Measurements from ENCODE around the gene DNAJC17. TPM values are rescaled to one million over a fixed set of nuclear protein-coding genes. Genes with fewer than 3 reads are reported as not detected.

The DNAJC17 gene
- polyA plus RNA-seq, 3 donors = 38.5 to 43.7 (median 38.7) TPM

DNA sequence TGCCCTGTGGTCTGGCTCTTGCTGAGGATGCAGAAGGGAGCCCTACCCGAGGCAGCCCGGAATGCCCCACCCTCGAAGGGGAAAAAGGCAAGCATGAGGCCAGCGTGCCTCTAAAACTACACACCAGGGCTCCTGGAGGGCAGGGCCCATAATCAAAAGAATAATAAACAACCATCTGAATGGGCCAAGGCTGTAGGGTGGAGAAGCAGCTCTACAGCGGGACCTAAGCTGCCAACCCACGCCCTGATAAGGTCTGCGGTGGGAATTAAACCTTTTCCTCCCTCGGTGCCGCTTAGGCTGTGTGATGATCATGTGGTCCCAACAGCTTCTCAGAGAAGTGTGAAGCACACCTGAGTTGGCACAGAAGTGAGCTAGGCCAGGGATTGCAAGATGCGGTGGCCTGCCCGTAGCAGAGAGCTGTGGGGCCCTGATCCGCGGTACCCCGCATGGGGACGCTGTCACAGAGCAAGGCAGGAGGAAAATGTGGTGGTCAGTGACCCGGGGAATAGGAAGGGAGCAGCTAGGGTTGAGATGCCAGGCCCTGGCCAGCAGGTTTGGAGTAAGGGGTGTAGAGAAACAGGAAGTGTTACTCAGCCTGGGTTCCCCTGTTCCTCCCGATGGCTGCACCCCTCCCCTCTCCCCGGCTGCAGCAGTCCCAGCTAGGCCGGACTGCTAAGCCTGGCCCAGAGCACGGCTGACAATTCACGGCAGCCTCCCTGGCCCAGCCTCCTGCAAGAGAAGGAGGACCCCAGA, 38.6 kb downstream of the DNAJC17 start:
- DNase-seq = no peak

DNA sequence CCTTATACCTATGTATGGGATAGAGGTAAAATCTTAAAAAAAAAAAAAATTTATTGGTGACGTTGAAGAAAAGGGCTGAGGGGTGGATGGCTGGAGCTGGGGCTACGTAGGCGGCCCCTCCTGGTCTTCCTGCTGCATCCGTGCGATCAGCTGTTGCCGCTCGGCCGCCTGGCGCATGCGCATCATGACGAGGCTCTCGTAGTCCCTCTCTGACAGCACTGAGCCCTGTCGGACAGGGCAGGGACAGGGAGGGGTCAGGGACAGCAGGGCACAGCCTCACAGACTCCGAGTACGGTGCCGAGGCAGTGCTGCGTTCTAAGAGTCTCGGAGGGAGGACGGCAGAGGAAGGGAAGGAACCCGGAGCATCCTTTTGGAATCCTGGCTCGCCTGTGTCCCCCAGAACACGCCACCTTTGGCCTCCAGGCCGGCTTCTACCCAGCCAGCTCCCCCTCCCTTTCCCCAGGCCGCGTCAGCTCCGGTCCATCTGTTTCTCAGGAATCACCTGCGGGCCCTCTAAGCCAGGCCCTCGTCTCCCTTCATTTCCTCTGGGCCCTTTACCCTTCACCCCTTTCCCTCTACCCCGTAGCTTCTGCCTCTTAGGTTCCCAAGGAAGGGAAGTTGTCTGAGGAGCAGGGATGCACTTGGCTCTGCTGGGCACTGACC, 39.3 kb downstream of the DNAJC17 start:
- no peak for DNase-seq

DNA sequence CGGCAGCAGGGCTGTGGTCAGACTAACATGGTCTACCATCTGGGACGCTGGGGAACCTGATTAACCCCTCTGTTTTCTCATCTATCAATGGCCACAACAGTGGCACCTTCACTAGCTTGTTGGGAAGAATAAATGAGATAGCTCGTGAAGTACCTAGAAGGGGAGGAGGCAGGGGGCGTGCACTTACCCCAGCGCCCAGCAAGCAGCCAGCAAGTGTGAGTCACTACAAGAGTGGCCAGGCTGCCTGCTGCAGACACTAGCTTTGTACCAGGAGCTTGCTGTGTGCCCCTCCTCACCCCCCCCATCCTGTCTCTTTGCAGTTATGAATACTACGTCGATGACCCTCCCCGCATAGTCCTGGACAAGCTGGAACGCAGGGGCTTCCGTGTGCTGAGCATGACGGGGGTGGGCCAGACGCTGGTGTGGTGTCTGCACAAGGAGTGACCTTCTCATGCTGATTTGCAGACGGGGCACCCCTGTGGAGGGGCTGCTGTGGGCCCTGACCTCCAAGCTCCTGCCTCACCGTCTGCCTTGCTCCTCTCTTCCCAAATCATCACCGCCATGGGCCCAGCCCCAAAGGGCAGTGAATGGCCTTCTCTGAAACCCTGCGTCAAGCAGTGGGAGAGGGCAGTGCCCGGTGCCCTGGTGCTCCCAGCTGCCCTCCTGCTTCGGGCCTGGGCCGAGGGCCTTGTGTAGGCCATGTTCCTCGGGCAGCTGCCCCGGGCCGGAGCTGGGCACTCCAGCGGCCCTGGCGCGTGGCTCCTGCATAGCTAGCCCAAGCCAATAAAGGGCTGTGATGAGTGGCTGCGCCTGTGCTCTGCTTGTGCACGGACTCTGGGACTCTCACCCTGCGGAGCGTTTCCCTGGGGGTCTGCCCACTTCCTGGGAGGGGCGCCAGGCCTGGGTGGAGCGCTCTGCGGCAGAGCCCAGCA, 40.1 kb downstream of the DNAJC17 start:
- DNase-seq = no peak

DNA sequence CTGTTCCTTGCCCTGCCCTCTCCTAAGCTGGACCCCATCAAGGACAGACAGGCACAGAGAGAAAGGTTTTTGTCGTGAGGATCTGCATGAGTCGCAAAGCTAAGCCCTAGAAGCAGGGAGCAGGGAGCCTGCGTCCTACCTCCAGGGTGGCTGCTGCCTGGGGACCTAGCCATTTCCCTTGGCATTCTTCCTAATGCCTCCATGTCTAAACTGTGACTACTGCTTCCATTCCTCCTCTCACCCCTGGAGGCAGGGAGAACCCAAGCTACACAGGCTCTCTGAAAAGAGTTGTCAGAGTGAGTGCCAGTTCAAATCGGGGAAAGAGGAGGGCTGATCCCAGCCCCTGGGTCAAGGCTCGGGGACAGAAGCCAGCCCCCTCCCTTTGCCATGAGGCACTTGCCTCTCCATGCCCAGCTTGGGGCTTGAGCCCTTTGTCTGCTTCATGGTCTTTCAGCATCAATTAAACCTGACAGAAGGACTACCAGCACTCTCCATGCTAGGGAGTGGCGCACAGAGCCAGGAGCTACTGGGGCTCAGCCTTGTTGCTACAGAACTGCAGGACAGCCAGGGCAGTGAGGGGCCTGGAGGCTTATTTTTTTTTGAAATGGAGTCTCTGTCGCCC, 41.0 kb downstream of the DNAJC17 start:
- no peak for DNase-seq

DNA sequence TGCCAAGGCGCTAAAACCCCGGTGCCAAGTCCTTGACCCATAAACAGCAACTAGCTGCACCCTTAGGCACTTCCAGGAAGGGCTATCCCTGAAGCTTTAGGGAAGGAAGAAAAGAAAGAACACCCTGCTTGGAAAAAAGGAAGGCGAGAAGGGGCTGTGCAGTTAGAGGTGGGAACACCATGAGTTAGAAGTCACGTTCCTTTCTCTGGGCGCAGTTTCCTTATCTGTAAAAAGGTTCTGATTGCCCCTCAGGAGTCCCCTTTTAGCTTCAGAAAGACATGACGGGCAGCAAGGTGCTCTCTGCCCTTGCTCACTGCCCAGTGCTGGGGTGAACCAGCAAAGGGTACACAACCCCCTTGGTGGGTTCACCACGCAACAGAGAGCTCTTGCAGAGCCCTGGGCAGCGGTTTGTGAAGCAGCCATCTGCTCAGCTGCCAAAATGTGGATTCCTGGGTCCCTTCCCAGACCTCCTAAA, 42.6 kb downstream of the DNAJC17 start:
- DNase-seq = no peak

DNA sequence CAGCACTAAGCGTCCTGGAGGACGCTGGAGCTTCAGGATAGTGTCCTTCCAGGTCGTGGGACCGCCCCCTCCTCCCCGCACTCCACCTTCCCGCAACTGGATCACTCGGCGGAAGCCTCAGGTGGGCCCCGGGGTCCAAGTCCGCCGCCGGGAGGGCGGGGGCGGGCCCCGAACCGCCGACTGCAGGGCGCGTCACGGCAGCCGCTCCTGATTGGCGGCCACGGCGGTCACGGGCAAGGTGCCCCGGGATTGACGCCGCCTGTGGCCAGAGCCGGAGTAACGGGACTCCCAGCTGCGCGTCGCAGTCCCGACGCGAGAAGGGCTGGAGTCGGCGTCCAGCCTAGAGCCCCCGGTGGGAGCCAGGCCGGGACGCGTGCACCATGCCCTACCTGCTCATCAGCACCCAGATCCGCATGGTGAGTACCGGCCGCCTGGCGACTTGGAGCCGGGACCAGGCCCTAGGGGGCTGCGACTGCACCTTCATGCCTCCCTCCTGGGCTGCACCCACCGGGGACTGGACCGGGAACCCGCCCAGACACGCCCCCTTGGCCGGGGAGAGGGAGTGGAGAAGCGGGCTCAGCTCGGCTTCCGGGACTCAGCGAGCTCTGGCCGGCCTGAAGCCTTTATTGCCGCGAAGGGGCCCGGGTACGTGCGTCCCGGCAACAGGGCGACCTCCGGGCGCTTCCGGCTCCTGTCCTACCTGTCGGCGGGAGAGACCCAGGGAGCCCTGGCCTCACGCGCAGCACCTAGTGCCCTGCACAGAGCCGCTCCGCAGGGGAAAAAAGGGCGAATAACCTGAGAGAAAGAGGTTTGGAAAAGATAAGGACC, 43.3 kb downstream of the DNAJC17 start, which contains the start of gene GCHFR:
Gene GCHFR (plus strand): TSS at position 268 of the 828 bp plus-strand sequence. CDS start 113 bp downstream, at position 381.
- peak; percentile 77 for DNase-seq

DNA sequence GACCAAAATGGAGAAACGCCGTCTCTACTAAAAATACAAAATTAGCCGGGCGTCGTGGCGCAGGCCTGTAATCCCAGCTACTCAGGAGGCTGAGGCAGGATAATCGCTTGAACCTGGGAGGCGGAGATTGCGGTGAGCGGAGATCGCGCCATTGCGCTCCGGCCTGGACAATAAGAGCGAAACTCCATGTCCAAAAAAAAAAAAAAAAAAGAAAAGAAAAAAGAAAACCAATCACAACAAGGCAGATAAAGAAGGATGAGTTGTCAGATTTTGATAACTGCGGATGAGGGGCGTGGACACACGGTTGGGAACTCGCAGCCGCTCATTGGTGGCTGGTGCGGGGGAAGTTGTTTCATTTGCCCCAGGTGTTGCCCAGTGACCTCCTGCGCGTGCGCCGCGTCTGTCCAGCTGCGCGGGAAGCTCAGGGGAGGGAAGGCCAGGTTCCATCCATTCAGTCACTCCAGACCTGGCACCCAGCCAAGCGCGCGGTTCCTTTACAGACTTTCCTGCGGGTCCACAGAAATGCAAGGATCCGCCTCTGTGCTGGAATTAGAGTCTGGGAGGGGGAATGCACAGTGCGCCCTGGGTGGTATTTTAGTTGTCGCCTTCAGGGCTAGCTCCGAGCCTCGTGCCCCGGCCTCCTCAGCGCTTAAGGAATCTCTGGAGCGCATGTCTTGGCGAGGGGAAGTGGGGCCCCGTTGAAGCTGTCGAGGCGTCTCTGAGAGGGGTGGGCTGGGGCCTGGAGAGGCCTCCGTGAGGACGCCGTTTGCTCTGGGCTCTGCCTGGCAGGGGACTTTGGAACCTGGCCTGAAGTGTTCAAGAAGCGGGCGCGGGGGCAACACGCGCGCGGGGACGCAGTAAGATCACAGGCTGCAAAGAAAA, 44.1 kb downstream of the DNAJC17 start:
- no peak for DNase-seq

DNA sequence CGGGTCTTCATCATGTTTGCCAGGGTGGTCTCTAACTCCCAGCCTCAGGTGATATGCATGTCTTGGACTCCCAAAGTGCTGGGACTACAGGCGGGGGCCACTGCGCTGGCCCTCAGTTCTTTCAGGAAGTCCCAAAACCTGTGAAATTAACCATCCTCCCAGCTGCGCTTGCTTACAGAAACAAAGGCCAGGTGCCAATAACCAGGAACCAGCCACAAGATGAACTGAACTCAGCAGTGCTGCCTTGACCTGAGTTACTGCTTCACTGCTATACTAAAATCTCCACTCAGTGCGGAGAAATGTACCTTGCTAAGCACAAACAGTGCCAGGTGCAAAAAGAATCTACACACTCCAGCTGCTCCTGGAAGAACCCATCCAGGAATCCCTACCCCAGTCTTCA, 47.3 kb downstream of the DNAJC17 start:
- no peak for DNase-seq

DNA sequence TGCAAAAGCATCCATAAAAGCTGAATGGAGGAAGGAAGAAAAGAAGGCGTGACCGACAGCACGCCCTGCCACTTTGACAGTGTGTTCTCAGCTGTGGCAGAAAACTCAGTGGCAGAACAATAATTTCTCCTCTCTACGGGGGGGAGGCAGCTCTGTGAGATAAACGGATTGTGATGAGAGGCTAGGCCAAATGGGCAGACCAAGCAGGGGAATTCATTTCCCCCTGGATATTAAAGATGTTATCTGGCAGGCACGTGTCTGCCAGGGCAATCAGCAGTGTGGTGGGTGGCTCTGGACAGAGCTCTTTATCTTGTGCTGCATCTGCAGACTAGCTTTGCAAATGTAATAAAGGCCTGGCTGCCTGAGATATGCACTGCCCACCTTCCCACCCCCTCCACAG, 50.3 kb downstream of the DNAJC17 start:
- no peak for DNase-seq

DNA sequence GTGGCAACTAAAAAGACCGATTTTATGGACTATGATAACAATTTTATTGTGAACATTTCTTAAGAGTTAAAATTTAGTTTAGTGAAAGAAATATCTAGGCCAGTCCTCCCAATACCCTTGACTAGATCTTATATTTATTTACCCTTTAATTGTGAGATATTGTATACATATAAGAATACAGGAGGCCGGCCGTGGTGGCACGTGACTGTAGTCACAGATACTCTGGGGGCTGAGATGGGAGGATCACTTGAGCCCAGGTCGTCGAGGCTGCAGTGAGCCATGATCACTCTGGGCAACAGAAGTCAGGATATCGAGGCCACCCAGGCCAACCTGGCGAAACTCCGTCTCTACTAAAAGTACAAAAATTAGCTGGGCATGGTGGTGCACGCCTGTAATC, 51.5 kb downstream of the DNAJC17 start:
- no peak for DNase-seq

DNA sequence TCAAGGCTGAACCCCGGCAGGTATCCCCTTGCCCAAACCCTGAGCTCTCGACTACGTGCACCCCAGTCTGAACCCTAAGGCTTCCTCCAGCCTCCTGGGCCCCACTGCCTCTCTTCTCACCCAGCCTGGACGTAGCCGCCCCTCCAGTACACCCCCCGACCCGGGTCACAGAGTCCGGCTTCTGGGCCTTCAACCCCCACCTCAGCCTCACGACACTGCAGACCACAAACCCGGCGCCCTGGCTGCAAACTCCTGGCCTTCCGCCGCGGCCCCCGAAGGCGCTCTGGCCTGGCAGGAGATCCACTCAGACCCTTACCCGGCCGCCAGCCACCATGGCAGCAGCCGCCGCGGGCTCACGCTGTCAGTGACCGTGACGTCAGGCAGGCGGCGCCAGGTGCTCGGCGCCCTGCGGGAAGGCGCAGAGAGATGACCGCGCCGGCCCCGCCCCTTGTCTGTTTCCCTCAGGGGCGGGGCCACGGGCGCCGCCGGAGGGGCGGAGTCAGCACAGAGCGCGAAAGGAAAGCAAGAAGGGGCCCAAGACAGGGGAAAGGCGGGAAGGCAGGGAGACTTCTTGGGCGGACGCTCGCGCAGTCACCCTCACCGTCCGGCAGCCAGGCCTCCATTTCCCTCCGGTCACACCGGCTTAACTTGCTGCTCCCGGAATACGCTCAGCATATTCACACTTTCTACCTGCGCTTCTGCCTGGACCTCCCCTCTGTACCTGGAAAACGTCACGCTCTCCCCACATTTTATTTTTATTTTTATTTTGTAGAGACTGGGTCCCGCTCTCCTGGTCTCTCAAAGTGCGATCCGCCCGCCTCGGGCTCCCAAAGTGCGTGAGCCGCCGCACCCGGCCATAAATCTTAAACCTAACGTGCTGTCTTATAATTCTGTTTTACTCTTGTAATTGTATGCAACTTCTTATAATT, 52.1 kb downstream of the DNAJC17 start, which contains the start of gene RMDN3:
Gene RMDN3 (minus strand): TSS at position 372 of the 929 bp plus-strand sequence. CDS start 471 bp downstream, outside the sequence.
- peak; percentile 96 for DNase-seq

DNA sequence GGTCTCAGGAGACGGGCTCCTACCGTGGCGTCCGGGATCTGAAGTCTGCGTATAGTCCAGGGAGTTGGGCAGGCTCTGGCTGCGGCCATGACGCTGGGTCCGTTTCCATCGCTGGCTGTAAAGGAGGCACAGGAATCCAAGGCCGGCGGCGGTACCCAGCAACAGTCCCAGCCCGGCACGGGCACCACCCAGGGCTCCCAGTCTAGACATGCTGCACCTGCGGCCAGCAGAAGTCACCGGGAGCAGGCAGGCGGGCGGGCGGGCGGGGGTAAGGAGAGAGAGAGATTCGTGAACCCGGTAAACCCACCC, 52.7 kb downstream of the DNAJC17 start:
- DNase-seq = no peak

DNA sequence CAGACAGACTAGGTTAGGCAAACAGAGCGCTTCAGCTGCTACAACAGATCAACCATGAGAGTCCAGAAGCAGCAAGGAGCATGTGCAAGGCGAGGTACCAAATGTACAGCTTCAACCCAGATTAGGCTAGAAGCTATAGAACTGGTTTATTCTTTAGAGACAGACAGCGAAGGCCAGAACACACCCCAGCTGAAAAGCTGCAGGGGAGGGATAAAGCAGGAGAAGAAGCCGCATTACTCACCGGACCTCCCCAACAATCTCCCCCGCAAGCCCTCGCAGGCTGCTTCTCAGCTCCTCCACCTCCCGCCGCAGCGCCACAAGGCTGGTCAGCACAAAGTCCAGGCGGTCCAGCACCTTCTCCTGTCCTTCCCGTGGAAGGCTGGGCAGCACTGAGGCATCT, 55.5 kb downstream of the DNAJC17 start:
- DNase-seq = no peak

DNA sequence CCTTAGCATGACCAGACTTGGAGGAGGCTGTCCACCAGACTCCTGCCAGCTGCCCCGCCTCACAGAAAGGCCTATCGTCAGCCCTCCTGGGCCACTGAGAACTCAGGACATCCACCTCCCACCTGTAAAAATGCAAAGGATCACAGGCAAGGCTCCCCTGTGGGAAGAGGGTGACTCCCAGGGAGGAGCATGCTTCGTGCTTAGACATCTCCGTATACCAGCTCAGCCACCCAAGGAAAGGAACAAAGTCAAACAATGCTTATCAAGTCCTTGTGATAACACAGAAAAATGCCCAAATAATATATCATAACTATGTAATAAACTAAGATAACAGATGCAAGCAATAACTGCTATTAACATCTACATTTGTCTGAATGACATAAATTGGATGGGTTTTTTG, 56.4 kb downstream of the DNAJC17 start:
- DNase-seq = no peak

DNA sequence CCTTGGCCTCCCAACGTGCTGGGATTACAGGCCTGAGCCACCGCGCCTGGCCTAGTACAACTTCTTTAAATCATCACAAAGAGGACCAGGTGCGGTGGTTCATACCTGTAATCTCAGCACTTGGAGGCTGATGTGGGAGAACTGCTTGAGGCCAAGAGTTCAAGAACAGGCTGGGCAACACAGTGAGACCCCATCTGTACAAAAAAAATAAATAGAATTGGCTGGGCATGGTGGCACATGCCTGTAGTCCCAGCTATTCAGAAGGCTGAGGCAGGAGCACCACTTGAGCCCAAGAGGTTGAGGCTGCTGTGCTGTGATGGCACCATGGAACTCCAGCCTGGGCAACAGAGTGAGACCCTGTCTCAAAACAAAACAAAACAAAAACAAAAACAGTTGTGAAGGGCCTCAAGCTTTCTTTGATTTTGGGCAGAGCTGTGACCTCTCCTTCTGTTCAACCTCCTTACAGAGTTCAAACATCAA, 58.1 kb downstream of the DNAJC17 start:
- no peak for DNase-seq

DNA sequence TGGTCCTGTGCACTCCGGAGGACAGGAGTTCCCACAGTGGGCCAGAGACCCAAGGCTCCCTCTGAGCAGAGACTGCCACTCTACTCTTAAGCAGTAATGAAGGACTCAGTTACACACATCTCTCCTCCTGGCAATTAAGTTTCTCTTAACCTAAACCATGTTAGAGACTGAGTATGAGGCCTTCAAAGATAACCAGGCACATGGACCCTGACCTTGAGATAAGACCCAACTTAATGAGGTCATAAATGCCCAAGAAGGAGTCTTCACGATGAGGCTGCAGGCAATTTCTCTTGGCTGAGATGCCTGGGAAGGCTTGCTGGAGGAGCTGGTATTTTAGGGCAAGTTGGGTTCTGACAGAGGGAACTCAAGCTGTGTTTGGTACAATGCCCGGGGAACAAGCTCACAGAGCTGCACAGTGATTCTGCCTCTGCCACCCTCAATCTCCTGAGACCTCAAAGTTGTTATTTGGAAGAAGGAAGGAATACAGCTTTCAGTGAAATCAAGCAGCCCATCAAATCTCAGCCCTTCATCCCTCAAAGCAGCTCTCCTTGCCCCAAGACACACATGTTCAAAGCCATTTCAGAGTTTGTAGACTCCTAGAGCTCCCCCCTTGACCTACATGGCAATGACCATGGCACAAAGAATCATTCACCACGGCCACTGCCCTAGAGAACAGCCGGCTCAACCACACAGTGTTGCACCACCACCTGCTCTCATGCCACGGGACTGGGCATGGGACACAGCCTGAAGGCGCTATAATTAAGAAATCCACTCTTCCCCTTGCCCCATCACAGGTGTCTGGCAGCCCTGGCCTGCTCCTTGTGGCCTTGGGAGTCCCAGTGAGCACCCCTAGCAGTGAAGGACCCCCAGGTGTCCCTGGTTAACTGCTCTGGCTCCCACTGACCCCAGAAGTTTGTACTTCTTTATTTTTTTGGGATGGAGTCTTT, 59.3 kb downstream of the DNAJC17 start:
- DNase-seq = no peak

DNA sequence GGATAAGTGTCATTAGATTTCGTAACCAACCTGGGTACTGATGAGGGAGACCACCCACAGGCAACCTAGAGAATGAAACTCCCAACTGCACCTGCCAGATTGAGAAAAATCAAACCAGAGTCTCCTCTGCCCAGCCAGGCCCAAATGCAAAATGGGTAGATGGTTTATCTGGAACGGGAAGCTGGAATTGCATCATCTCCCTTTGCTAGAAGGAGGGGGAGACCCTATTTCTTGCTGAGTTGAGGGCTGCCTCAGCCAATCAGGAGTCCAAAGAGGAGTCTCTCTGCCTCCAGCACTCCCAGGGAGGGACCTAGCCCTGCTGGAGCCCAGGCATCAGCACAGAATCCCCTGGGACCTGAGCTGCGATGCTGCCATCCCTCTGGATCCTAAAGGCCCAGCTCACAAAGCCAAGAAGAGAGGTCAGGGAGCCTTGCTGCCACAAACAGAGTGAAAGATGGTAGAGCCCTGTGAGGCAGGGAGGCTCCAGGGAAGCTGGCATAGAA, 60.3 kb downstream of the DNAJC17 start:
- DNase-seq = no peak

Measured in renal pelvis (tissue), 4 donors.